Stimulated activated CD4-positive, alpha-beta T cell treated with anti-CD3 and anti-CD28 coated beads, Interleukin-15, amount 100 ng/mL, for 24 hours (primary cell): ENCODE data around the gene TARP.

Experiments used
- DNase-seq: peaks from one replicate; pipeline ENCODE4 v3.0.0-alpha.2; 2020

The TARP gene

GRCh38 chr7:38211940-38212339, 61.5 kb downstream of the TARP start:
- no peak for DNase-seq

DNA sequence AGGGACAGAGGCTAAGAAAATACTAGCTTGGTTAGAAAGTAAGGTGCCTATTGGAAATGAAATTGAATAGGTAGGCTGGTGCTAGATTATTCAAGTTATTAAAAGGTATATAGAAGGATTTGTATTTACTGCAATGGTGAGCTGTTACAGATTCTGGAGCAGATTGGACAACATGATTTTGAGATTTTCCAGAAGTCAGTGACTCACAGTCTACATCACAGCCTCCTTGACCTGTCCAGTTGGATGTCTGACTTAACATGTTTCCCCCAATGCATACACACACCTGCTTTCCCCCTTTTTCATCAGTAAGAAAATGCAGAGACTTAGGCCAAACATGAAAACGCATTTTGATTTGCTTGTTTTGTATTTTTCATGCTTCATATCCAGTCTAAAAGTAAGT, 62.0 kb downstream of the TARP start:
- DNase-seq: no peak
